Esophagus muscularis mucosa (tissue), 4 donors: ENCODE results near the gene GSTM3. TPM values are rescaled to one million over a fixed set of nuclear protein-coding genes. Genes with fewer than 3 reads are reported as not detected.

ENCODE experiments used
- DNase-seq: peaks from one replicate; pipeline ENCODE4 v3.0.0-alpha.2; 2017; ENCODE audit errors: extremely low spot score
- H3K27ac ChIP-seq, 4 donors: fragments of 200-600 bp; sonication (generic); replicated peaks in 1 of 4; 1 replicate in 3 of 4; 2 replicates in 1 of 4; pipeline ENCODE4 v1.5.1; 2016 to 2019; ENCODE audit warnings: mild to moderate bottlenecking in 1 of 4
- H3K27me3 ChIP-seq, 4 donors: fragments of 200-600 bp; sonication (generic); one replicate each; pipeline versions ENCODE4 v1.5.1 to v1.6.0; 2016 to 2019
- H3K36me3 ChIP-seq, 4 donors: fragments of 200-600 bp; sonication (generic); one replicate each; pipeline ENCODE4 v1.5.1; 2016 to 2019
- H3K4me1 ChIP-seq, 4 donors: fragments of 200-600 bp; sonication (generic); one replicate each; pipeline ENCODE4 v1.5.1; 2016 to 2019
- H3K4me3 ChIP-seq, 4 donors: fragments of 200-600 bp; sonication (generic); 1 replicate in 2 of 4; 2 replicates in 2 of 4; pipeline ENCODE4 v1.5.1; 2016 to 2019; ENCODE audit warnings: mild to moderate bottlenecking in 4 of 4, moderate library complexity in 1 of 4
- H3K9me3 ChIP-seq, 4 donors: fragments of 200-600 bp; sonication (generic); 1 replicate in 3 of 4; 2 replicates in 1 of 4; pipeline ENCODE4 v1.5.1; 2016 to 2019
- CTCF ChIP-seq, 3 experiments: fragments of 200-600 bp in 2 of 3; fragments of 450-650 bp in 1 of 3; sonication (generic) in 2 of 3; IDR thresholded peaks; one replicate each; pipeline ENCODE4 v1.5.1; 2017 to 2019; ENCODE audit warnings: antibody characterized with exemption in 3 of 3, mild to moderate bottlenecking in 2 of 3, moderate library complexity in 1 of 3
- EP300 ChIP-seq: sonication (generic); formaldehyde crosslinking; IDR thresholded peaks from one replicate; pipeline ENCODE4 v1.6.1; 2017; ENCODE audit warnings: antibody characterized with exemption
- POLR2A ChIP-seq: fragments of 450-650 bp; IDR thresholded peaks from one replicate; pipeline ENCODE4 v1.6.1; 2017; ENCODE audit warnings: antibody characterized with exemption, moderate library complexity, mild to moderate bottlenecking, low read depth
- POLR2AphosphoS5 ChIP-seq, 2 donors: sonication (generic); formaldehyde crosslinking; IDR thresholded peaks; one replicate each; pipeline ENCODE4 v1.6.1; 2017; ENCODE audit warnings: antibody characterized with exemption in 2 of 2
- WGBS: methylation state at CpG from one replicate; pipeline ENCODE4 v1.1.5; 2018; 5-methylcytosine and 5-hydroxymethylcytosine counted together
- intact Hi-C: fragments of 100-400 bp; cut with DNase I; formaldehyde crosslinking; loops from one replicate; pipeline ENCODE4 v1.15.1; 2023
- total RNA-seq, 4 donors: library from RNA; depleted of rRNA; stranded (reverse); fragments of >200 nt; gene quantifications; one replicate each; pipeline versions ENCODE4 v1.1.0 to v1.2.1, GENCODE V29; 2016

Gene GSTM3
- total RNA-seq, 4 donors from 2014 or later: 64.6 to 111 (median 76.9) TPM

GRCh38 chr1:109787845-109788601, 47.2 kb upstream of the GSTM3 start:
- 92% methylated on average over 16 of the region's 19 CpGs for WGBS
- Histone ChIP-seq H3K9me3 (no peaks in the 10 kb centered on the region), H3K27ac (no peak overlapping the region), H3K36me3 (no peaks in the 10 kb centered on the region), H3K27me3 (no peaks in the 10 kb centered on the region), H3K4me1 (peaks cover 40 to 73% (median 66%) of the 10 kb centered on the region in 4 donors), H3K4me3 (no peak overlapping the region)
- TF ChIP-seq POLR2A (no peak), CTCF (IDR thresholded peaks at IDR 0.05) (no peak), EP300 (no peak), POLR2AphosphoS5 (IDR thresholded peaks at IDR 0.05) (no peak)
- no peak for DNase-seq
- intact Hi-C loops: no loop called here

- no peak overlapping the region for H3K4me3 ChIP-seq
- H3K9me3 ChIP-seq: no peaks in the 10 kb centered on the region
- WGBS: 85% methylated on average over 8 of the region's 9 CpGs
- H3K27me3 ChIP-seq: no peaks in the 10 kb centered on the region
- H3K27ac ChIP-seq: no peak overlapping the region
- DNase-seq: no peak
- H3K36me3 ChIP-seq: no peaks in the 10 kb centered on the region
- H3K4me1 ChIP-seq: peaks cover 39 to 73% (median 66%) of the 10 kb centered on the region in 4 donors
- no peak for TF ChIP-seq CTCF (IDR thresholded peaks at IDR 0.05)
- TF ChIP-seq POLR2AphosphoS5 (IDR thresholded peaks at IDR 0.05): no peak
- no peak for TF ChIP-seq POLR2A
- TF ChIP-seq EP300: no peak
- intact Hi-C loops: no loop called here
These were observed 46.5 kb upstream of the GSTM3 start for GRCh38 chr1:109787211-109787844.

- TF ChIP-seq EP300 (no peak), POLR2A (no peak), POLR2AphosphoS5 (IDR thresholded peaks at IDR 0.05) (no peak), CTCF (IDR thresholded peaks at IDR 0.05) (no peak)
- Histone ChIP-seq H3K27me3 (no peaks in the 10 kb centered on the region), H3K4me3 (no peak overlapping the region), H3K4me1 (peaks cover 32 to 69% (median 61%) of the 10 kb centered on the region in 4 donors), H3K27ac (no peak overlapping the region), H3K36me3 (no peaks in the 10 kb centered on the region), H3K9me3 (no peaks in the 10 kb centered on the region)
- DNase-seq: no peak
- intact Hi-C loops: no loop called here
- 67% methylated on average over 5 of the region's 6 CpGs for WGBS
These were observed 45.7 kb upstream of the GSTM3 start for GRCh38 chr1:109786531-109787021.

GRCh38 chr1:109786112-109786480, 45.3 kb upstream of the GSTM3 start:
- H3K36me3 ChIP-seq: no peaks in the 10 kb centered on the region
- H3K4me3 ChIP-seq: no peak overlapping the region
- H3K27me3 ChIP-seq: no peaks in the 10 kb centered on the region
- WGBS: 69% methylated on average over 5 of the region's 5 CpGs
- peaks cover 27 to 64% (median 56%) of the 10 kb centered on the region in 4 donors for H3K4me1 ChIP-seq
- peaks cover 0 to 1% (median 0%) of the 10 kb centered on the region in 4 donors for H3K9me3 ChIP-seq
- no peak for TF ChIP-seq POLR2A
- no peak for TF ChIP-seq EP300
- TF ChIP-seq POLR2AphosphoS5 (IDR thresholded peaks at IDR 0.05): no peak
- TF ChIP-seq CTCF (IDR thresholded peaks at IDR 0.05): no peak
- no peak for DNase-seq
- intact Hi-C loops: no loop called here
- H3K27ac ChIP-seq: no peak overlapping the region
